Myometrial cell (primary cell): Measurements from ENCODE around the gene GABARAPL1. TPM values are rescaled to one million over a fixed set of nuclear protein-coding genes. Genes with fewer than 3 reads are reported as not detected.

Experiments used
- total RNA-seq: library from RNA; depleted of rRNA; stranded (reverse); fragments of >200 nt; gene quantifications from 2 replicates; pipeline ENCODE4 v1.2.3, GENCODE V29; 2015

The GABARAPL1 gene
- 58.0 and 82.5 TPM in 2 replicates for total RNA-seq

DNA sequence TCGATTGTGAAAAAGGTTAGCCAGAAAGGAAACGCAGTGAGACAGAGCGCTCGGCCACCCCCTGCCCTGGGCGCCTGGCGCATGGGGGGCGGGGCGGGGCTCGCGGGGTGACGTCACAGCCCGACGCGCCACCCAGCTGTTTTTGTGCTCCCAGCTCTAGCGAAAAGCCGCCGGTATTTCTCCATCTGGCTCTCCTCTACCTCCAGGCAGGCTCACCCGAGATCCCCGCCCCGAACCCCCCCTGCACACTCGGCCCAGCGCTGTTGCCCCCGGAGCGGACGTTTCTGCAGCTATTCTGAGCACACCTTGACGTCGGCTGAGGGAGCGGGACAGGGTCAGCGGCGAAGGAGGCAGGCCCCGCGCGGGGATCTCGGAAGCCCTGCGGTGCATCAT lies at the start of gene GABARAPL1:
Gene GABARAPL1 (plus strand): TSS at position 139 of the 393 bp plus-strand sequence. CDS start 253 bp downstream, at position 392.

DNA sequence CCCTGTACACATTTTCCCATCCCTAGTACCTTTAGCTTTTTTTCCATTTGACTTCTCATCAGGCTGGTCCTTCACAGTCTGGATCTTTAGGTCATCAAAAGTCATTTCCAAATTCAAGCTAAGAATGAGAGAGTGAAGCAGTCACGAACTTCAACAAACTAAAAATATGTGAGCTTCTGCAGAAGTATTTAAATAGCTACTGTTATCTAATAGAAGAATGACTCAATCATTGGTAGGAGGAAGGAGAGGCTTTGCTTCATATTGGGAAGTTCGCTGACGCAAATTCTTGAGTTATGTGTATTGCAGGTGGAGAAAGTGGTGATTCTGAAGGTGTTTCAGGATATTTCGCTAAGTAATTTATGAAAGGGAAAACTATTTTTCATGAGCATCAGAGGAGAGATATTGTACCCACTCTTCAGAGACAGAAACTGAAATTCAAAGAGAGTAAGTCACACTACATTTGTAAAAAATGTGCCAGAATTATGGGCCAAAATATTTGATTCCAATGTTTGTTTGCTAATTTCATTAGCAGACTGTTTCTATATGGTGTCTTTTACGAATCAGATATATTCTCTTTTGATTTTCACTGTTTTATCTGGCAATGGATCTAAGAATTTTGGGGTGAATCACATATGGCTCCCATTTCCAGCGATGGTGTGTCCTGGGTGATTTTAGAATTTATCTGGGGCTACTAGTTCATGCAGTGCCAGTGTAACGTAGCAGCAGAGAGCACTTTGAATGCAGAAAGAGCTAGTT lies 40.5 kb upstream of the GABARAPL1 start, which contains the start of gene OLR1:
Gene OLR1 (minus strand): TSS at position 160 of the 756 bp plus-strand sequence. CDS start 55 bp downstream, at position 105.

DNA sequence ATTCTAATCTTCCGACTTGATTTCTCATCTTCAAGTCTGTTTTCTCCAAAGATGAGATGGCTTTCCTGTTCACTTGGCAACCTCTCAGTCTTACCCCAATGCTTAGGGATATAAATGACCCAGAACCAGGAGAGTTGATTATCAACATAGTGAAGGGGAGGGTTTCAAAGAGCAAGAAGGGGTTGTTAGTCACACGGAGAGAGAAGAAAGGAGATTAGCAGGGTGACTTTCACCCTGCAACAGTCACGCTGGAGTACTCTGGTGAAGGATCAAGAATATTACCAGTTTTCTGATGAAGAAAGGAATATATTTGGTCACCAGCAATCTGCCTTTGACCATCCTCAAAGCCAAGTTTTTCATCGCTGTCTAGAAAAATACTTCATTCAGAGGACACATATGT lies 33.9 kb upstream of the GABARAPL1 start, which contains the start of gene TMEM52B:
Gene TMEM52B (plus strand): TSS at position 212 of the 400 bp plus-strand sequence. CDS start 543 bp downstream, outside the sequence.

Other genes starting within 250 kb of the GABARAPL1 start
- not detected in 2 replicates for gene CLEC12A, start 241.5 kb upstream of the GABARAPL1 start, total RNA-seq
- gene CLEC1B, start 213.8 kb upstream of the GABARAPL1 start, total RNA-seq, result not detected in 2 replicates
- not detected in 2 replicates for gene CLEC12B, start 202.2 kb upstream of the GABARAPL1 start, total RNA-seq
- not detected in 2 replicates for gene CLEC9A, start 182.2 kb upstream of the GABARAPL1 start, total RNA-seq
- not detected in 2 replicates for gene CLEC1A, start 113.9 kb upstream of the GABARAPL1 start, total RNA-seq
- gene CLEC7A, start 82.7 kb upstream of the GABARAPL1 start, total RNA-seq, result not detected in 2 replicates
- gene OLR1, start 40.7 kb upstream of the GABARAPL1 start, total RNA-seq, result 36.9 and 40.1 TPM in 2 replicates
- gene TMEM52B, start 33.8 kb upstream of the GABARAPL1 start, total RNA-seq, result 10.4 and 17.4 TPM in 2 replicates
- under 0.01 TPM in 1 of 2 replicates, not detected in the other for gene KLRD1, start 95.0 kb downstream of the GABARAPL1 start, total RNA-seq
- gene KLRK1, start 177.2 kb downstream of the GABARAPL1 start, total RNA-seq, result not detected in 2 replicates
- gene KLRC4, start 196.9 kb downstream of the GABARAPL1 start, total RNA-seq, result not detected in 2 replicates
- not detected in 2 replicates for gene KLRC3, start 207.7 kb downstream of the GABARAPL1 start, total RNA-seq
- not detected in 2 replicates for gene KLRC2, start 223.1 kb downstream of the GABARAPL1 start, total RNA-seq
- not detected in 2 replicates for gene KLRC1, start 240.5 kb downstream of the GABARAPL1 start, total RNA-seq